Fibroblast of the aortic adventitia (primary cell): ENCODE results near the gene RPS10. TPM values are rescaled to one million over a fixed set of nuclear protein-coding genes. Genes with fewer than 3 reads are reported as not detected.
"Not testable (repeated sequence)": the region's sequence is repeated elsewhere in the genome, so short reads cannot be mapped to it uniquely, and the experiment has no call there.

Experiments
- DNase-seq: peaks from one replicate; pipeline ENCODE4 v3.0.0-alpha.2; 2010; ENCODE audit warnings: low read depth
- H3K4me3 ChIP-seq: 2 replicates; pipeline ENCODE4 v1.5.1; 2011; ENCODE audit warnings: low read depth, mild to moderate bottlenecking, control low read depth, low read length, moderate library complexity
- total RNA-seq: library from RNA; depleted of rRNA; stranded (reverse); fragments of >200 nt; gene quantifications from 2 replicates; pipeline ENCODE4 v1.2.3, GENCODE V29; 2012; ENCODE audit warnings: low replicate concordance
- TF ChIP-seq, protein P1 (sequence below): IDR thresholded peaks from 2 replicates; pipeline ENCODE4 v1.5.1; 2011; ENCODE audit warnings: mild to moderate bottlenecking, low read length, control low read depth, inconsistent platforms; ENCODE audit not compliant: insufficient read depth

RPS10 gene
- total RNA-seq, 1 donor = 2,945 TPM

DNA sequence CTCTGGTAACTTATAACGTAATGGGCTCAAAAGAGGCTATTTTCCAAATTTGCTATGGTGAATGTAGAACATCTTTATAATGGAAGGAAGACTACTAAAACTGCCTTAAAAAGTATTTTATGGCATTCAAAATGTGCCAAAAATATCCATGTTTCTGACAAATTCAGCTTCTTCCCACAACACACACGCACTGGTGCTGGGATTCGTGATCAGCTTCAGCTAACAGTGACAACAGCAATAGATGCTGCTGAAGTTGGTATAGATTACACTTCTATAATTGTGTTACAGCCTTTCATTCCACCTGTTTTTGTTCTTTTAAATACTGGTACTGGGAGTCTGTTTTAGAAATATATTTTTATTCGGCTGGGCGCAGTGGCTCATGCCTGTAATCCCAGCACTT is 52.4 kb downstream of the RPS10 start:
- TF ChIP-seq, protein P1, sequence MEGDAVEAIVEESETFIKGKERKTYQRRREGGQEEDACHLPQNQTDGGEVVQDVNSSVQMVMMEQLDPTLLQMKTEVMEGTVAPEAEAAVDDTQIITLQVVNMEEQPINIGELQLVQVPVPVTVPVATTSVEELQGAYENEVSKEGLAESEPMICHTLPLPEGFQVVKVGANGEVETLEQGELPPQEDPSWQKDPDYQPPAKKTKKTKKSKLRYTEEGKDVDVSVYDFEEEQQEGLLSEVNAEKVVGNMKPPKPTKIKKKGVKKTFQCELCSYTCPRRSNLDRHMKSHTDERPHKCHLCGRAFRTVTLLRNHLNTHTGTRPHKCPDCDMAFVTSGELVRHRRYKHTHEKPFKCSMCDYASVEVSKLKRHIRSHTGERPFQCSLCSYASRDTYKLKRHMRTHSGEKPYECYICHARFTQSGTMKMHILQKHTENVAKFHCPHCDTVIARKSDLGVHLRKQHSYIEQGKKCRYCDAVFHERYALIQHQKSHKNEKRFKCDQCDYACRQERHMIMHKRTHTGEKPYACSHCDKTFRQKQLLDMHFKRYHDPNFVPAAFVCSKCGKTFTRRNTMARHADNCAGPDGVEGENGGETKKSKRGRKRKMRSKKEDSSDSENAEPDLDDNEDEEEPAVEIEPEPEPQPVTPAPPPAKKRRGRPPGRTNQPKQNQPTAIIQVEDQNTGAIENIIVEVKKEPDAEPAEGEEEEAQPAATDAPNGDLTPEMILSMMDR = no peak
- H3K4me3 ChIP-seq = no peak overlapping the region
- DNase-seq = no peak

DNA sequence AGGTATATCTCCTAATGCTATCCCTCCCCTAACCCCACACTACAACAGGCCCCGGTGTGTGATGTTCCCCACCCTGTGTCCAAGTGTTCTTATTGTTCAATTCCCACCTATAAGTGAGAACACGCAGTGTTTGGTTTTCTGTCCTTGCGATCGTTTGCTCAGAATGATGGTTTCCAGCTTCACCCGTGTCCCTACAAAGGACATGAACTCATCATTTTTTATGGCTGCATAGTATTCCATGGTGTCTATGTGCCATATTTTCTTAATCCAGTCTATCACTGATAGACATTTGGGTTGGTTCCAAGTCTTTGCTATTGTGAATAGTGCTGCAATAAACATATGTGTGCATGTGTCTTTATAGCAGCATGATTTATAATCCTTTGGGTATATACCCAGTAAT is 54.0 kb downstream of the RPS10 start:
- not testable (repeated sequence) for DNase-seq, H3K4me3 ChIP-seq

DNA sequence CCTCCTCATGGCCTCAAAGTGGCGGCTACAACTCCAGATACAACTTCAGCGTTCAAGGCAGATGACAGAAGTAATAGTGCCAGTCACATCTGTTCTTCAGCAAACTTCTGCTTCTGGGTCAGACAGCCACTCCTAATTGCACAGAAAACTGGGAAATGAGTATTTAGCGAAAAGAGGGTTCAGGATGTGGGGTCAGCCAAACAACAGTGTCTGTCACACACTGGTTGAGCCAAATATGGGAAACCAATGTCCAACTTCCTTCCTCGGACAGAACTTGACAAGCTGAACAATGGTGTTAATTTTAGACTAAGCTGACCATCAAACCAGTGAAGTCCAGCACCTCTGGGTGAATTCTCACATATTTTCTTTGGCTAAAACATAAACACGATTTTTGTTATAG is 55.5 kb downstream of the RPS10 start:
- no peak for DNase-seq
- TF ChIP-seq, protein P1 = no peak
- H3K4me3 ChIP-seq = no peak overlapping the region

DNA sequence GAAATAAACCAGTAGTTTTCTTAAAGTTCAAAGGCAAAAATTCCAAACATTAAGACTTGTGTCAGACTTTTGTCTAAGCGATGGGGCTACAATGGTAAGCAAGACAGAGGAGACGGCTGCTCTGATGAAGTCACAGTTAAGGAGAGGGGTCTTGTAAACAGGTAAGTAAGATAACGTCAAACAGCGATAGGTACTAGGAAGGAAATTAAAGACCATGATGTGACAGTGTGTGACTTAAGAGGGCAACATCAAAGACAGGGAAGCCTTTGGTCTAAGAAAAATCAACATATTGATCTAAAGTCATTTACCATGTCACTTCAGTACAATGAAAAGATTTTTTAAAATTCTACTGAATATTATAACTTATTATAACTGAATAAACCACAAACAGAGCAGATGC is 56.5 kb downstream of the RPS10 start:
- TF ChIP-seq, protein P1 = no peak
- no peak overlapping the region for H3K4me3 ChIP-seq
- DNase-seq = no peak

Other genes starting within 250 kb of the RPS10 start
- 38.6 and 635 TPM in 2 replicates for gene HMGA1, start 189.2 kb downstream of the RPS10 start, total RNA-seq
- 14.7 and 44.7 TPM in 2 replicates for gene SMIM29, start 177.1 kb downstream of the RPS10 start, total RNA-seq
- gene NUDT3, start 33.4 kb downstream of the RPS10 start, total RNA-seq = 24.4 and 34.6 TPM in 2 replicates
- not detected in 2 replicates for gene PACSIN1, start 40.0 kb upstream of the RPS10 start, total RNA-seq
- gene SPDEF, start 130.3 kb upstream of the RPS10 start, total RNA-seq = not detected in 2 replicates